Measurements from ENCODE around the gene PPP1R3E. TPM values are rescaled to one million over a fixed set of nuclear protein-coding genes. Genes with fewer than 3 reads are reported as not detected.

Gene PPP1R3E
- total and polyA plus RNA-seq, 2 of the 13 experiments (the other 11 are each of a cell fraction or from before 2014, with no cell fraction given), result 16.5 to 26.5 TPM

DNA sequence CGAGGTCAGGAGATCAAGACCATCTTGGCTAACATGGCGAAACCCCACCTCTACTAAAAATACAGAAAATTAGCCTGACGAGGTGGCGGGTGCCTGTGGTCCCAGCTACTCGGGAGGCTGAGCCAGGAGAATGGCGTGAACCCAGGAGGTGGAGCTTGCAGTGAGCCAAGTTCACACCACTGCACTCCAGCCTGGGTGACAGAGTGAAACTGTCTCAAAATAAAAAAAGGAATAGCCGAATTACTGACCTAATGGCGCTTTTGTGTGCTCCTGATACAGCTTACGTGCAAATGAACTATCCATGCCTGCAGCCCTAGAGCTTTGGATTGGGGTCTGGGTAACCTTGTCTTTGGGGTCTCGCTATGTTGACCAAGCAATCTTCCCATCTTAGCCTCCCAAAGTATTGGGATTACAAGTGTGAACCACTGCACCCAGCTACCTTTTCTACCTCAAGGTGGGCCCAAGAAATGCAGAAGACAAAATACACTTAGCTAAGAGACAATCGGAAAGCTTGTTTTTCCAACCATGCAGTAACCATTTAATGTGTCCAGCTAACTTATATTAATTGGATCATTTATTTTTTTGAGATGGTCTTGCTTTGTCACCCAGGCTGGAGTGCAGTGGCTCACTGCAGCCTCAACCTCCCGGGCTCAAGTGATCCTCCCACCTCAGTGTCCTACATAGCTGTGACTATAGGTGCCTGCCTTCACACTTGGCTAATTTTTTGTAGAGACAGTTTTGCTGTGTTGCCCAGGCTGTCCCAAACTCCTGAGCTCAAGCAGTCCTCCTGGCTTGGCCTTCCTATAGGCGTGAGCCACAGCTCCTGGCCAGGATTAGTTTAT, 24.1 kb upstream of the PPP1R3E start (continued):
- no peak for TF ChIP-seq ZBTB7B (CRISPR knock-in tag; IDR thresholded peaks at IDR 0.05)
- no peak for TF ChIP-seq ZEB1 (IDR thresholded peaks at IDR 0.05; ENCODE audit: insufficient replicate concordance, low read depth)
- no peak for TF ChIP-seq ZNF577 (CRISPR knock-in tag; IDR thresholded peaks at IDR 0.05; ENCODE audit: borderline replicate concordance, low read depth)
- no peak for TF ChIP-seq PRMT3 (CRISPR knock-in tag; IDR thresholded peaks at IDR 0.05; ENCODE audit: borderline replicate concordance, low read depth)
- TF ChIP-seq ZNF773 (CRISPR knock-in tag; IDR thresholded peaks at IDR 0.05; ENCODE audit: borderline replicate concordance), result no peak
- TF ChIP-seq HNRNPH1 (optimal IDR thresholded peaks at IDR 0.05; ENCODE audit: low read depth, low read length), result no peak
- TF ChIP-seq ZNF720 (CRISPR knock-in tag; IDR thresholded peaks at IDR 0.05), result no peak
- no peak for TF ChIP-seq ZNF12 (CRISPR knock-in tag; IDR thresholded peaks at IDR 0.05)
- TF ChIP-seq ZBTB39 (CRISPR knock-in tag; IDR thresholded peaks at IDR 0.05), result no peak
- TF ChIP-seq TRIM22 (IDR thresholded peaks at IDR 0.05), result no peak
- no peak for TF ChIP-seq SAFB2 (CRISPR knock-in tag; IDR thresholded peaks at IDR 0.05; ENCODE audit: borderline replicate concordance, low read depth)
- TF ChIP-seq ZFP36L2 (CRISPR knock-in tag; IDR thresholded peaks at IDR 0.05), result no peak
- TF ChIP-seq ZNF138 (CRISPR knock-in tag; IDR thresholded peaks at IDR 0.05; ENCODE audit: low read depth), result no peak
- TF ChIP-seq, protein P1, sequence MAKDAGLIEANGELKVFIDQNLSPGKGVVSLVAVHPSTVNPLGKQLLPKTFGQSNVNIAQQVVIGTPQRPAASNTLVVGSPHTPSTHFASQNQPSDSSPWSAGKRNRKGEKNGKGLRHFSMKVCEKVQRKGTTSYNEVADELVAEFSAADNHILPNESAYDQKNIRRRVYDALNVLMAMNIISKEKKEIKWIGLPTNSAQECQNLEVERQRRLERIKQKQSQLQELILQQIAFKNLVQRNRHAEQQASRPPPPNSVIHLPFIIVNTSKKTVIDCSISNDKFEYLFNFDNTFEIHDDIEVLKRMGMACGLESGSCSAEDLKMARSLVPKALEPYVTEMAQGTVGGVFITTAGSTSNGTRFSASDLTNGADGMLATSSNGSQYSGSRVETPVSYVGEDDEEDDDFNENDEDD (CRISPR knock-in tag; IDR thresholded peaks at IDR 0.05; ENCODE audit: borderline replicate concordance), result no peak
- no peak for TF ChIP-seq TEAD3 (CRISPR knock-in tag; optimal IDR thresholded peaks at IDR 0.05; ENCODE audit: borderline replicate concordance)
- no peak for TF ChIP-seq TCF7L2 (IDR thresholded peaks at IDR 0.05; ENCODE audit: low read depth, low read length)
- TF ChIP-seq ZNF232 (CRISPR knock-in tag; IDR thresholded peaks at IDR 0.05; ENCODE audit: borderline replicate concordance), result no peak
- no peak for TF ChIP-seq CREBL2 (CRISPR knock-in tag; IDR thresholded peaks at IDR 0.05; ENCODE audit: borderline replicate concordance)
- no peak for TF ChIP-seq MBNL3 (CRISPR knock-in tag; conservative IDR thresholded peaks at IDR 0.05)
- TF ChIP-seq SMARCE1 (IDR thresholded peaks at IDR 0.05; ENCODE audit: borderline replicate concordance), result no peak
- TF ChIP-seq SRSF9 (IDR thresholded peaks at IDR 0.05; ENCODE audit: borderline replicate concordance, insufficient read depth, low read depth, low read length, poor library complexity, severe bottlenecking), result no peak
- no peak; the same call in 1 of the 2 replicates for TF ChIP-seq KLF6 (CRISPR knock-in tag; IDR thresholded peaks at IDR 0.05)
- no peak for TF ChIP-seq ZNF878 (CRISPR knock-in tag; IDR thresholded peaks at IDR 0.05)
- peak; percentile 33 for TF ChIP-seq PITX1 (CRISPR knock-in tag; IDR thresholded peaks at IDR 0.05)
- TF ChIP-seq ZSCAN30 (CRISPR knock-in tag; IDR thresholded peaks at IDR 0.05), result no peak
- TF ChIP-seq, protein P2, sequence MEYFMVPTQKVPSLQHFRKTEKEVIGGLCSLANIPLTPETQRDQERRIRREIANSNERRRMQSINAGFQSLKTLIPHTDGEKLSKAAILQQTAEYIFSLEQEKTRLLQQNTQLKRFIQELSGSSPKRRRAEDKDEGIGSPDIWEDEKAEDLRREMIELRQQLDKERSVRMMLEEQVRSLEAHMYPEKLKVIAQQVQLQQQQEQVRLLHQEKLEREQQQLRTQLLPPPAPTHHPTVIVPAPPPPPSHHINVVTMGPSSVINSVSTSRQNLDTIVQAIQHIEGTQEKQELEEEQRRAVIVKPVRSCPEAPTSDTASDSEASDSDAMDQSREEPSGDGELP (IDR thresholded peaks at IDR 0.05; ENCODE audit: borderline replicate concordance, low read depth), result no peak
